ENCODE data around the gene PRAMEF26.
"Not testable (repeated sequence)": the region's sequence is repeated elsewhere in the genome, so short reads cannot be mapped to it uniquely, and the experiment has no call there.

The PRAMEF26 gene

GRCh38 chr1:13155909-13156308 is at the start of gene PRAMEF26:
Gene PRAMEF26, minus strand, starts transcription at chr1:13156009. Its CDS starts 2,914 bp downstream, at chr1:13153095.
- not testable (repeated sequence) for H3K9me3 Mint-ChIP-seq, ATAC-seq

GRCh38 chr1:13201309-13201708 is 45.5 kb upstream of the PRAMEF26 start, which contains the start of gene PRAMEF13:
Gene PRAMEF13, minus strand, starts transcription at chr1:13201409. Its CDS starts 1,820 bp downstream, at chr1:13199589.
- ATAC-seq; H3K27ac Mint-ChIP-seq; H3K36me3 Mint-ChIP-seq (ENCODE audit: low read depth); H3K27me3 Mint-ChIP-seq; DNase-seq; H3K4me1 Mint-ChIP-seq; H3K9me3 Mint-ChIP-seq; H3K4me3 Mint-ChIP-seq: not testable (repeated sequence)

More at GRCh38 chr1:13155909-13156308, at the start of gene PRAMEF26:
- not testable (repeated sequence) for H3K4me1 Mint-ChIP-seq; DNase-seq; H3K27me3 Mint-ChIP-seq; H3K36me3 Mint-ChIP-seq (ENCODE audit: low read depth); H3K4me3 Mint-ChIP-seq; H3K27ac Mint-ChIP-seq

- not testable (repeated sequence) for H3K27ac Mint-ChIP-seq; H3K9me3 Mint-ChIP-seq; H3K4me3 Mint-ChIP-seq; H3K4me1 Mint-ChIP-seq; ATAC-seq; H3K27me3 Mint-ChIP-seq; DNase-seq; H3K36me3 Mint-ChIP-seq (ENCODE audit: low read depth)
These were observed 15.7 kb upstream of the PRAMEF26 start, which contains the start of gene PRAMEF9 for GRCh38 chr1:13171548-13171947. Gene PRAMEF9, plus strand, starts transcription at chr1:13171848. Its CDS starts 3,433 bp downstream, at chr1:13175281.

GRCh38 chr1:13165531-13165930 is 9.7 kb upstream of the PRAMEF26 start, which contains the start of gene HNRNPCL4:
Gene HNRNPCL4, minus strand, starts transcription at chr1:13165631. Its CDS starts 164 bp downstream, at chr1:13165467.
- not testable (repeated sequence) for H3K36me3 Mint-ChIP-seq (ENCODE audit: low read depth); ATAC-seq; H3K4me3 Mint-ChIP-seq; DNase-seq; H3K4me1 Mint-ChIP-seq; H3K27ac Mint-ChIP-seq; H3K27me3 Mint-ChIP-seq; H3K9me3 Mint-ChIP-seq

GRCh38 chr1:13116754-13117153 is 39.1 kb downstream of the PRAMEF26 start, which contains the start of gene HNRNPCL2:
Gene HNRNPCL2, minus strand, starts transcription at chr1:13116854. Its CDS starts 454 bp downstream, at chr1:13116400.
- not testable (repeated sequence) for H3K27me3 Mint-ChIP-seq; H3K27ac Mint-ChIP-seq; H3K9me3 Mint-ChIP-seq; ATAC-seq; H3K4me1 Mint-ChIP-seq; H3K4me3 Mint-ChIP-seq; H3K36me3 Mint-ChIP-seq (ENCODE audit: low read depth); DNase-seq
